H1 (cell line): ENCODE measurements around the gene TMEM108. TPM values are rescaled to one million over a fixed set of nuclear protein-coding genes. Genes with fewer than 3 reads are reported as not detected.

Source experiments
- CTCF ChIA-PET: fragments of 300-600 bp; sonication (Branson Sonifier 250); formaldehyde crosslinking; loops from one replicate; lab custom pipeline; 2021; ENCODE audit not compliant: partially characterized antibody; lab: Charles Lee
- POLR2A ChIA-PET: fragments of 300-600 bp; sonication (Branson Sonifier 250); formaldehyde crosslinking; loops from one replicate; lab custom pipeline; 2021; ENCODE audit warnings: inconsistent platforms; ENCODE audit not compliant: partially characterized antibody; lab: Charles Lee
- DNase-seq, 2 experiments: peaks; one replicate each; pipeline versions ENCODE4 v3.0.0 to v3.0.0-alpha.2; 2010 to 2022; ENCODE audit warnings: low spot score in 2 of 2, low read depth in 1 of 2, mixed read lengths in 1 of 2
- FAIRE-seq: peaks from 2 replicates; lab custom pipeline; 2011; peaks lifted over from hg19 to GRCh38; lab: Jason Lieb, UNC
- H2AFZ ChIP-seq: 2 replicates; pipeline ENCODE4 v1.8.1; 2012; ENCODE audit warnings: low read length, inconsistent platforms
- H2AK5ac ChIP-seq: 2 replicates; pipeline ENCODE4 v1.6.1; 2013; ENCODE audit warnings: low read depth, low read length
- H2BK120ac ChIP-seq: replicated peaks from 2 replicates; pipeline ENCODE3; 2013; ENCODE audit warnings: low read depth, low read length, inconsistent platforms
- H2BK12ac ChIP-seq: 2 replicates; pipeline ENCODE4 v1.6.1; 2013; ENCODE audit warnings: low read depth, low read length
- H2BK15ac ChIP-seq: 2 replicates; pipeline ENCODE4 v1.6.1; 2013; ENCODE audit warnings: low read length
- H2BK20ac ChIP-seq: 2 replicates; pipeline ENCODE4 v1.6.1; 2013; ENCODE audit warnings: low read length
- H2BK5ac ChIP-seq: 2 replicates; pipeline ENCODE4 v1.6.1; 2013; ENCODE audit warnings: low read depth, low read length
- H3K14ac ChIP-seq: 2 replicates; pipeline ENCODE4 v1.6.1; 2013; ENCODE audit warnings: inconsistent platforms; ENCODE audit not compliant: insufficient read length
- H3K18ac ChIP-seq: 2 replicates; pipeline ENCODE4 v1.6.1; 2013; ENCODE audit warnings: low read length; ENCODE audit errors: extremely low read depth
- H3K23ac ChIP-seq: 2 replicates; pipeline ENCODE4 v1.6.1; 2013; ENCODE audit warnings: inconsistent platforms; ENCODE audit not compliant: insufficient read length
- H3K23me2 ChIP-seq: 2 replicates; pipeline ENCODE4 v1.6.1; 2013; ENCODE audit warnings: low read depth, low read length
- H3K27ac ChIP-seq: 2 replicates; pipeline ENCODE4 v1.6.1; 2011; ENCODE audit warnings: low read depth, low read length, inconsistent platforms
- H3K27me3 ChIP-seq, 4 experiments: replicated peaks in 1 of 4; 1 replicate in 1 of 4; 2 replicates in 3 of 4; pipeline versions ENCODE4 v1.6.1 to v1.8.1; 2011 to 2013; ENCODE audit warnings: low read length in 3 of 4, mild to moderate bottlenecking in 3 of 4, inconsistent platforms in 2 of 4, mixed read lengths in 2 of 4, moderate library complexity in 1 of 4; ENCODE audit not compliant: control insufficient read depth in 3 of 4, insufficient read depth in 3 of 4; ENCODE audit errors: extremely low read depth in 1 of 4
- H3K36me3 ChIP-seq, 4 experiments: 2 replicates each; pipeline versions ENCODE4 v1.6.1 to v1.8.1; 2011 to 2013; ENCODE audit warnings: mild to moderate bottlenecking in 4 of 4, low read length in 3 of 4, moderate library complexity in 2 of 4, control low read depth in 1 of 4, inconsistent platforms in 1 of 4; ENCODE audit not compliant: insufficient read depth in 4 of 4, control insufficient read depth in 2 of 4
- H3K4ac ChIP-seq: replicated peaks from 2 replicates; pipeline ENCODE3; 2013; ENCODE audit warnings: low read length, low read depth, mixed read lengths, inconsistent platforms; ENCODE audit not compliant: insufficient read length
- H3K4me1 ChIP-seq, 4 experiments: replicated peaks in 1 of 4; 1 replicate in 1 of 4; 2 replicates in 3 of 4; pipeline versions ENCODE4 v1.6.1 to v1.8.1; 2011 to 2013; ENCODE audit warnings: low read length in 3 of 4, inconsistent platforms in 2 of 4, mixed read lengths in 1 of 4; ENCODE audit not compliant: insufficient read depth in 4 of 4, control insufficient read depth in 3 of 4
- H3K4me2 ChIP-seq, 2 experiments: 2 replicates each; pipeline versions ENCODE4 v1.6.1 to v1.8.1; 2011 to 2013; ENCODE audit warnings: low read depth in 2 of 2, low read length in 2 of 2, control low read depth in 1 of 2, inconsistent platforms in 1 of 2, mild to moderate bottlenecking in 1 of 2; ENCODE audit not compliant: insufficient read depth in 1 of 2
- H3K4me3 ChIP-seq, 4 experiments: fragments of 200-600, 300-600 bp in 1 of 4; sonication (generic), shearing (Covaris generic), sonication (Bioruptor Twin) in 1 of 4; 2 replicates each; pipeline versions ENCODE4 v1.5.1 to v1.8.1; 2011 to 2016; ENCODE audit warnings: low read length in 4 of 4, low read depth in 3 of 4, control low read depth in 2 of 4, inconsistent platforms in 2 of 4, mild to moderate bottlenecking in 2 of 4, mixed read lengths in 1 of 4, moderate library complexity in 1 of 4; ENCODE audit not compliant: insufficient read depth in 2 of 4; ENCODE audit errors: extremely low read depth in 1 of 4
- H3K56ac ChIP-seq: replicated peaks from 2 replicates; pipeline ENCODE3; 2013; ENCODE audit warnings: low read depth, mild to moderate bottlenecking, mixed read lengths, low read length, inconsistent platforms; ENCODE audit not compliant: insufficient read length
- H3K79me1 ChIP-seq: 2 replicates; pipeline ENCODE4 v1.6.1; 2013; ENCODE audit warnings: low read depth, low read length, control low read depth
- H3K79me2 ChIP-seq, 2 experiments: 2 replicates each; pipeline versions ENCODE4 v1.6.1 to v1.8.1; 2012 to 2013; ENCODE audit warnings: low read length in 2 of 2, mild to moderate bottlenecking in 2 of 2, inconsistent platforms in 1 of 2; ENCODE audit not compliant: insufficient read depth in 2 of 2, control insufficient read depth in 1 of 2
- H3K9ac ChIP-seq, 4 experiments: replicated peaks in 1 of 4; 1 replicate in 1 of 4; 2 replicates in 3 of 4; pipeline versions ENCODE4 v1.6.1 to v1.8.1; 2011 to 2013; ENCODE audit warnings: low read depth in 3 of 4, low read length in 3 of 4, control low read depth in 2 of 4, mild to moderate bottlenecking in 2 of 4, moderate library complexity in 2 of 4, inconsistent platforms in 1 of 4; ENCODE audit errors: extremely low read depth in 1 of 4
- H3K9me3 ChIP-seq, 2 experiments: 2 replicates each; pipeline versions ENCODE4 v1.6.1 to v1.8.1; 2012 to 2013; ENCODE audit warnings: mild to moderate bottlenecking in 2 of 2, moderate library complexity in 2 of 2, control low read depth in 1 of 2, inconsistent platforms in 1 of 2, low read depth in 1 of 2, low read length in 1 of 2, mixed read lengths in 1 of 2; ENCODE audit not compliant: insufficient read depth in 2 of 2
- H4K20me1 ChIP-seq, 2 experiments: replicated peaks in 1 of 2; 2 replicates each; pipeline versions ENCODE3 to v1.8.1; 2011 to 2013; ENCODE audit warnings: inconsistent platforms in 2 of 2, low read length in 2 of 2, mild to moderate bottlenecking in 1 of 2; ENCODE audit not compliant: insufficient read depth in 2 of 2, control insufficient read depth in 1 of 2
- H4K5ac ChIP-seq: 2 replicates; pipeline ENCODE4 v1.6.1; 2013; ENCODE audit warnings: low read length, low read depth, mixed read lengths, inconsistent platforms; ENCODE audit not compliant: insufficient read length
- H4K8ac ChIP-seq: 2 replicates; pipeline ENCODE4 v1.8.0; 2013; ENCODE audit warnings: mild to moderate bottlenecking, moderate library complexity, low read length, inconsistent platforms; ENCODE audit not compliant: insufficient read depth; ENCODE audit errors: extremely low read depth
- H4K91ac ChIP-seq: replicated peaks from 2 replicates; pipeline ENCODE3; 2013; ENCODE audit warnings: low read length, mixed read lengths, inconsistent platforms; ENCODE audit not compliant: insufficient read length
- ATF3 ChIP-seq: IDR thresholded peaks from 2 replicates; pipeline ENCODE4 v1.6.1; 2011; ENCODE audit warnings: low read depth, mild to moderate bottlenecking, low read length; ENCODE audit not compliant: insufficient read depth
- BACH1 ChIP-seq: IDR thresholded peaks from 2 replicates; pipeline ENCODE4 v1.6.1; 2012; ENCODE audit warnings: low read length, improper control_type of control experiment
- CREB1 ChIP-seq: IDR thresholded peaks from 2 replicates; pipeline ENCODE4 v1.6.1; 2012; ENCODE audit warnings: inconsistent platforms
- EP300 ChIP-seq, 2 experiments: IDR thresholded peaks; 1 replicate in 1 of 2; 2 replicates in 1 of 2; pipeline ENCODE4 v1.6.1; 2011 to 2012; ENCODE audit warnings: low read depth in 2 of 2, low read length in 2 of 2, mild to moderate bottlenecking in 2 of 2, borderline replicate concordance in 1 of 2, inconsistent platforms in 1 of 2, moderate library complexity in 1 of 2
- JUN ChIP-seq: IDR thresholded peaks from 2 replicates; pipeline ENCODE4 v1.6.1; 2011; ENCODE audit warnings: low read depth, mild to moderate bottlenecking, improper control_type of control experiment, low read length
- KDM1A ChIP-seq: fragments of 200-600, 300-600 bp; sonication (generic); IDR thresholded peaks from 2 replicates; pipeline ENCODE4 v1.7.1; 2016; ENCODE audit warnings: mild to moderate bottlenecking, low read length, borderline replicate concordance
- MAFK ChIP-seq: IDR thresholded peaks from 2 replicates; pipeline ENCODE4 v1.6.1; 2012; ENCODE audit warnings: low read depth, mild to moderate bottlenecking, improper control_type of control experiment, low read length
- SIN3A ChIP-seq, 2 experiments: IDR thresholded peaks in 1 of 2; conservative IDR thresholded peaks in 1 of 2; 2 replicates each; pipeline ENCODE4 v1.6.1; 2011 to 2012; ENCODE audit warnings: low read length in 2 of 2, improper control_type of control experiment in 1 of 2, low read depth in 1 of 2, mild to moderate bottlenecking in 1 of 2
- USF2 ChIP-seq: IDR thresholded peaks from 2 replicates; pipeline ENCODE4 v1.6.1; 2011; ENCODE audit warnings: low read length, improper control_type of control experiment
- WGBS, 2 experiments: shearing (Covaris generic) in 1 of 2; methylation state at CpG; one replicate each; pipeline versions ENCODE4 v1.1.6 to v1.1.7; 2013 to 2015; ENCODE audit warnings: low lambda C conversion rate in 2 of 2, mixed read lengths in 2 of 2, inconsistent platforms in 1 of 2, low coverage in 1 of 2, missing lambda C conversion rate in 1 of 2; ENCODE audit not compliant: insufficient replicate concordance in 2 of 2, insufficient coverage in 1 of 2, insufficient read length in 1 of 2; ENCODE audit errors: extremely low coverage in 1 of 2, missing lambda C conversion rate in 1 of 2; 5-methylcytosine and 5-hydroxymethylcytosine counted together
- polyA plus RNA-seq, 7 experiments: library from polyadenylated mRNA; depleted of rRNA in 3 of 7; stranded (reverse) in 5 of 7; unstranded in 2 of 7; fragments of >200 nt in 5 of 7; fragments of 200-250 nt in 2 of 7; gene quantifications; 1 replicate in 5 of 7; 2 replicates in 1 of 7; 4 replicates in 1 of 7; pipeline versions ENCODE4 v1.2.1 to v1.2.3, GENCODE V29; 2011 to 2013; ENCODE audit warnings: missing spikeins in 2 of 7, mixed read lengths in 2 of 7
- total RNA-seq: library from RNA; stranded (reverse); fragmentation: NEBNext Ultra II Directional; extraction: Animal tissue kit (Norgen Biotek cat#: 25700); gene quantifications from 2 replicates; pipeline ENCODE4 v1.2.1, GENCODE V29; 2021

Gene TMEM108
- total and polyA plus RNA-seq, 2 of the 8 experiments (the other 6 are each of a cell fraction or from before 2014, with no cell fraction given), result 14.3 to 16.2 TPM

GRCh38 chr3:133425898-133426297 is 387.7 kb downstream of the TMEM108 start:
- DNase-seq, result no peak
- Histone ChIP-seq H3K23ac (no peak overlapping the region), H3K79me1 (no peaks in the 10 kb centered on the region), H2BK5ac (no peak overlapping the region), H3K36me3 (no peaks in the 10 kb centered on the region), H4K20me1 (no peaks in the 10 kb centered on the region), H3K56ac (no peak overlapping the region), H2BK20ac (no peak overlapping the region), H4K8ac (no peak overlapping the region), H3K18ac (no peak overlapping the region), H3K4me2 (no peak overlapping the region), H3K27ac (no peak overlapping the region), H3K14ac (no peak overlapping the region), H3K4me1 (no peaks in the 10 kb centered on the region), H2BK120ac (no peak overlapping the region), H2AK5ac (no peak overlapping the region), H3K9me3 (no peaks in the 10 kb centered on the region), H3K4me3 (no peak overlapping the region), H2BK12ac (no peak overlapping the region), H2BK15ac (no peak overlapping the region), H4K91ac (no peak overlapping the region), H3K79me2 (no peaks in the 10 kb centered on the region), H2AFZ (no peak overlapping the region), H3K4ac (no peak overlapping the region), H3K27me3 (no peaks in the 10 kb centered on the region), H3K23me2 (no peaks in the 10 kb centered on the region), H3K9ac (no peak overlapping the region), H4K5ac (no peak overlapping the region)
- WGBS, 2 experiments, result 81% methylated on average over 3 of the region's 3 CpGs; no CpG with 5 or more reads in 1 of the 2 experiments
- TF ChIP-seq ATF3 (no peak), SIN3A (conservative IDR thresholded peaks at IDR 0.05 in 1 of 2, IDR thresholded peaks at IDR 0.05 in 1 of 2; ENCODE audit: low read depth in 1 of 2, low read length in 2 of 2) (no peak), KDM1A (no peak), JUN (no peak), EP300 (IDR thresholded peaks at IDR 0.05; ENCODE audit: borderline replicate concordance in 1 of 2, low read depth in 2 of 2, low read length in 2 of 2) (no peak), CREB1 (no peak), MAFK (no peak), USF2 (no peak), BACH1 (no peak)
- CTCF ChIA-PET, result interaction anchor here (0.6 to 2.3 kb wide), 7 partner anchors 9 to 699 kb away, joined by 3 to 6 read pairs (median 3); no protein-coding TSS in a partner anchor
- FAIRE-seq, result no peak
- POLR2A ChIA-PET, result no interaction called here
